ENCODE data around the gene OTX2. TPM values are rescaled to one million over a fixed set of nuclear protein-coding genes. Genes with fewer than 3 reads are reported as not detected.
A peak's percentile ranks its signal among the peaks of the same experiment; 100 is the strongest.

OTX2 gene
- total RNA-seq, 6 experiments from 2014 or later = not detected

DNA sequence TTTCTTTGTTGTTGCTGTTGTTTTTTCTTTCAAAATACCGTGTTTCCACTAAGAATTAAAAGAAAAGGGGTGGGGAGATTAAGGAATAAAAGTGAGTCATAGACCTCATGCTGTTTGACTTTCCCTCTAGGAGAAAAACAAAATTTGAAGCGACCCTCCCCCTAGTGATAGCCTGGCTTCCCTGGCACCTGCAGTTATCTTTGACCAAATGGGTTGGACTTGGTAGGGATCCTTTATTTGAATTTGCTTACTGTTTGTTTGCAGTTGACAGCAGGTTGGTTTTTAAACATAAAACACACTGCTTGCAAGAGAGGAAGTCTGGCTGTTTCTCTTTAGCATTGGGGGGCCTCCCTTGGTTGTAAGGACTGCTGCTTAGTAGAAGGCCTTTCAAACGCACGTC, 14.0 kb downstream of the OTX2 start:
- 15% methylated on average over 4 of the region's 4 CpGs for WGBS (ENCODE audit: insufficient coverage, low coverage, low lambda C conversion rate, missing lambda C conversion rate)
- Histone ChIP-seq H3K4me1 (peaks cover 0 to 9% (median 0%) of the 10 kb centered on the region in 4 donors), H3K27me3 (peaks cover 7 to 53% of the 10 kb centered on the region in 2 donors), H3K4me3 (no peak overlapping the region), H3K9me3 (no peaks in the 10 kb centered on the region), H3K36me3 (no peaks in the 10 kb centered on the region), H3K27ac (no peak overlapping the region)
- no peak for DNase-seq
- no peak for ATAC-seq
- intact Hi-C loops (cut with DNase I) = loop anchor here in 1 of 2 donors (5.0 kb wide), 1 partner anchor 251 kb away; no protein-coding TSS in a partner anchor
- no peak for TF ChIP-seq POLR2A (IDR thresholded peaks at IDR 0.05)
- TF ChIP-seq, protein P1, sequence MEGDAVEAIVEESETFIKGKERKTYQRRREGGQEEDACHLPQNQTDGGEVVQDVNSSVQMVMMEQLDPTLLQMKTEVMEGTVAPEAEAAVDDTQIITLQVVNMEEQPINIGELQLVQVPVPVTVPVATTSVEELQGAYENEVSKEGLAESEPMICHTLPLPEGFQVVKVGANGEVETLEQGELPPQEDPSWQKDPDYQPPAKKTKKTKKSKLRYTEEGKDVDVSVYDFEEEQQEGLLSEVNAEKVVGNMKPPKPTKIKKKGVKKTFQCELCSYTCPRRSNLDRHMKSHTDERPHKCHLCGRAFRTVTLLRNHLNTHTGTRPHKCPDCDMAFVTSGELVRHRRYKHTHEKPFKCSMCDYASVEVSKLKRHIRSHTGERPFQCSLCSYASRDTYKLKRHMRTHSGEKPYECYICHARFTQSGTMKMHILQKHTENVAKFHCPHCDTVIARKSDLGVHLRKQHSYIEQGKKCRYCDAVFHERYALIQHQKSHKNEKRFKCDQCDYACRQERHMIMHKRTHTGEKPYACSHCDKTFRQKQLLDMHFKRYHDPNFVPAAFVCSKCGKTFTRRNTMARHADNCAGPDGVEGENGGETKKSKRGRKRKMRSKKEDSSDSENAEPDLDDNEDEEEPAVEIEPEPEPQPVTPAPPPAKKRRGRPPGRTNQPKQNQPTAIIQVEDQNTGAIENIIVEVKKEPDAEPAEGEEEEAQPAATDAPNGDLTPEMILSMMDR (IDR thresholded peaks at IDR 0.05) = no peak

DNA sequence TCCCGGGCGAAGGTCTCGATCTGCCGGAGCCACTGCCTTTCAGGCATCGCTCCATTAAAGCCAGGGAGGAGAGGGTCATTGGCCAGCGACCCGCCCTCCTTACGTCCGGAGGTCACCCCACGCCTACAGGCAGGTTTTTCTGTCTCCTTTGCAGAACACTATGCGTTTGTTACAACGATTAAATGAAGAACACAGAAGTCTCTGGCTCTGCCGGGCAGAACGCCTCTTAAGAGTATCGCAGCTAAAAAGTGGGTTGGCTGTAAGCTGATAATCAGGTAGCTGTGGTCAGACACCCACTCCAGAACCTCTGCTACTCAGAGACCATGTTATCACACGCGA, 15.0 kb downstream of the OTX2 start:
- Histone ChIP-seq H3K4me3 (no peak overlapping the region), H3K4me1 (peaks cover 0 to 9% (median 0%) of the 10 kb centered on the region in 4 donors), H3K9me3 (no peaks in the 10 kb centered on the region), H3K36me3 (no peaks in the 10 kb centered on the region), H3K27ac (no peak overlapping the region), H3K27me3 (peaks cover 7 to 53% of the 10 kb centered on the region in 2 donors)
- ATAC-seq (no peak), DNase-seq (no peak)
- TF ChIP-seq POLR2A (IDR thresholded peaks at IDR 0.05) = no peak
- TF ChIP-seq, protein P1 (IDR thresholded peaks at IDR 0.05) = no peak
- intact Hi-C loops (cut with DNase I) = loop anchor here in 1 of 2 donors (5.0 kb wide), 1 partner anchor 252 kb away; no protein-coding TSS in a partner anchor
- whole genome bisulfite sequencing (ENCODE audit: insufficient coverage, low coverage, low lambda C conversion rate, missing lambda C conversion rate) = 14% methylated on average over 15 of the region's 17 CpGs

DNA sequence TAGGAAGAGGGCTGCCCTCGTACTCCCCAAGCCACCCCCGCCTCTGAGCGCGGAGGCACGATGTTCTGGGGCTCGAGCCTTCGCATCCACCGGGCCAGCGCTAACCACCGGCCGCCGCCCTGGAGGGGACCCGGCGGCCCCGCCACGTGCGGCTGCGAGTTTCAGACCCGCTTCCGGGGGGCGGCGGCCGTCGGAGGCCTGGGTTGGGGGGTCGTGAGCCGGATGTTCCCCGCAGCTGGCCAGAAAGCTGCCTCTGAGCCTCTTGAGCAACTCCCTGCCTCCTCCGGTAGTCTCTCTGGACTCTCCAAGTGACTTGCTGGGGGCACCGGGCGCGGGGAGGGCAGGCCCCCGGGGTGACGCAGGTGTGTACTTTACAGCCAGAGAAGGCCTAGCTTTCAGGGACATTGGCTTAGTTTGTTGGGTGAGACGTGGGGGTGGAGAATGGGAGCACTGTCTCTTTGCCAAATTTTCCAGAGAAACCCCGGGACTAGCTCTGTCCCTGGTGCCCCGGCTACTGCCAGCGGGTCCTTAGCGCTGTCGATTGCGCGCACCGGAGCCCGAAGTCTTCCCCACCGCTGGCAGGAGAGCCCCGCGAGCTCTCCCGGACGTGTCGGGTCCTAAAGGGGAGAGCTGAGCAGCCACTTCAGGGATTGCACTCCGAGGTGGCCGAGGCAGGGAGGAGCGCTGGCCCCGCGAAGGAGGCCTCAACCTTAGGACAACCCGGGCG, 15.6 kb downstream of the OTX2 start:
- no peak overlapping the region for H3K4me3 ChIP-seq
- ATAC-seq = no peak
- 3% methylated on average over 33 of the region's 56 CpGs for WGBS (ENCODE audit: insufficient coverage, low coverage, low lambda C conversion rate, missing lambda C conversion rate)
- no peaks in the 10 kb centered on the region for H3K36me3 ChIP-seq
- H3K27ac ChIP-seq = no peak overlapping the region
- TF ChIP-seq, protein P1 (IDR thresholded peaks at IDR 0.05) = no peak
- TF ChIP-seq POLR2A (IDR thresholded peaks at IDR 0.05) = no peak
- peaks cover 7 to 49% of the 10 kb centered on the region in 2 donors for H3K27me3 ChIP-seq
- peaks cover 0 to 9% (median 0%) of the 10 kb centered on the region in 4 donors for H3K4me1 ChIP-seq
- intact Hi-C loops (cut with DNase I) = loop anchor here in 1 of 2 donors (5.0 kb wide), 1 partner anchor 253 kb away; no protein-coding TSS in a partner anchor
- no peak for DNase-seq
- H3K9me3 ChIP-seq = no peaks in the 10 kb centered on the region

DNA sequence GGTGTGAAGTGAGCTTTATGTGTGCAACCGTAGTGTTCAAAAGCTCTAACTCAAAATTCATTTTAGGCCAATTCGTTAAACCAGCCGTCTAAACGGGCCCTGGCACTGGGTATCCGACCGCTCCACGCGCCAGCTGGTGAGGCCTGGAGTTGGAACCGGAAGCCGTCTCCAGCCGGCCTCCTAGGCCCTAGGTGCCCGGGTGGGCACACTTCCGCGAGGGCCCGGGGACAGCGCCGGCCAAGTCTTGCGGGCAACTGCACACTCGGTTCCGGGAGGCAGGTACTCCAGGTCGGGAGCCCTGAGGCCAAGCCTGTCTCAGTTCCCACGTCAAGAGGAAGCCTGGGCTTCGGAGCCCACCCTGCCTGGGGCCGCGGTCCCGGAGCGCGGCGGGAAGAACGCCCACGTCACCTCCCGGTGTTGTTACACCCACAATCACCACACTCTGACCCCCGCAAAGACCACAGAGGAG, 16.2 kb downstream of the OTX2 start:
- TF ChIP-seq, protein P1 (IDR thresholded peaks at IDR 0.05) = no peak
- no peak for TF ChIP-seq POLR2A (IDR thresholded peaks at IDR 0.05)
- Histone ChIP-seq H3K9me3 (no peaks in the 10 kb centered on the region), H3K27me3 (peaks cover 7 to 48% of the 10 kb centered on the region in 2 donors), H3K4me1 (peaks cover 0 to 9% (median 0%) of the 10 kb centered on the region in 4 donors), H3K4me3 (no peak overlapping the region), H3K27ac (no peak overlapping the region), H3K36me3 (no peaks in the 10 kb centered on the region)
- 25% methylated on average over 17 of the region's 33 CpGs for WGBS (ENCODE audit: insufficient coverage, low coverage, low lambda C conversion rate, missing lambda C conversion rate)
- peak in 1 of 4 donors; percentile 37 for ATAC-seq
- no peak for DNase-seq
- intact Hi-C loops (cut with DNase I) = no loop called here
